ENCODE data around the gene LPP.

Gene LPP

GRCh38 chr3:188180114-188180513, 26.2 kb downstream of the LPP start:
- TF ChIP-seq SIN3A (IDR thresholded peaks at IDR 0.05; ENCODE audit: borderline replicate concordance, insufficient read depth, low read length) (no peak), FOXP2 (optimal IDR thresholded peaks at IDR 0.05; ENCODE audit: borderline replicate concordance, extremely low read depth, extremely low read length, insufficient read depth) (no peak), REST (IDR thresholded peaks at IDR 0.05; ENCODE audit: insufficient read depth in 1 of 2, low read depth in 2 of 2, low read length in 2 of 2) (no peak), POLR2AphosphoS5 (IDR thresholded peaks at IDR 0.05; ENCODE audit: low read depth, low read length) (no peak), TAF1 (IDR thresholded peaks at IDR 0.05; ENCODE audit: borderline replicate concordance, insufficient read depth, low read length) (no peak)

- no peak for TF ChIP-seq REST (IDR thresholded peaks at IDR 0.05; ENCODE audit: insufficient read depth in 1 of 2, low read depth in 2 of 2, low read length in 2 of 2)
These were observed 29.5 kb downstream of the LPP start for GRCh38 chr3:188183452-188183851.

GRCh38 chr3:188184160-188184559, 30.2 kb downstream of the LPP start:
- TF ChIP-seq POLR2AphosphoS5 (IDR thresholded peaks at IDR 0.05; ENCODE audit: low read depth, low read length) (no peak), SIN3A (IDR thresholded peaks at IDR 0.05; ENCODE audit: borderline replicate concordance, insufficient read depth, low read length) (no peak), TAF1 (IDR thresholded peaks at IDR 0.05; ENCODE audit: borderline replicate concordance, insufficient read depth, low read length) (no peak), FOXP2 (optimal IDR thresholded peaks at IDR 0.05; ENCODE audit: borderline replicate concordance, extremely low read depth, extremely low read length, insufficient read depth) (no peak), REST (IDR thresholded peaks at IDR 0.05; ENCODE audit: insufficient read depth in 1 of 2, low read depth in 2 of 2, low read length in 2 of 2) (no peak)

GRCh38 chr3:188184649-188185048, 30.7 kb downstream of the LPP start:
- TF ChIP-seq POLR2AphosphoS5 (IDR thresholded peaks at IDR 0.05; ENCODE audit: low read depth, low read length) (no peak), REST (IDR thresholded peaks at IDR 0.05; ENCODE audit: insufficient read depth in 1 of 2, low read depth in 2 of 2, low read length in 2 of 2) (no peak), TAF1 (IDR thresholded peaks at IDR 0.05; ENCODE audit: borderline replicate concordance, insufficient read depth, low read length) (no peak), FOXP2 (optimal IDR thresholded peaks at IDR 0.05; ENCODE audit: borderline replicate concordance, extremely low read depth, extremely low read length, insufficient read depth) (no peak), SIN3A (IDR thresholded peaks at IDR 0.05; ENCODE audit: borderline replicate concordance, insufficient read depth, low read length) (no peak)

GRCh38 chr3:188185717-188186251, 31.8 kb downstream of the LPP start:
- TF ChIP-seq FOXP2 (optimal IDR thresholded peaks at IDR 0.05; ENCODE audit: borderline replicate concordance, extremely low read depth, extremely low read length, insufficient read depth) (no peak), POLR2AphosphoS5 (IDR thresholded peaks at IDR 0.05; ENCODE audit: low read depth, low read length) (no peak), REST (IDR thresholded peaks at IDR 0.05; ENCODE audit: insufficient read depth in 1 of 2, low read depth in 2 of 2, low read length in 2 of 2) (no peak), SIN3A (IDR thresholded peaks at IDR 0.05; ENCODE audit: borderline replicate concordance, insufficient read depth, low read length) (no peak), TAF1 (IDR thresholded peaks at IDR 0.05; ENCODE audit: borderline replicate concordance, insufficient read depth, low read length) (no peak)
